GM12891 (cell line): ENCODE results near the gene CDCP1.
"Not testable (repeated sequence)": the region's sequence is repeated elsewhere in the genome, so short reads cannot be mapped to it uniquely, and the experiment has no call there.

ENCODE experiments used
- DNase-seq: peaks from one replicate; pipeline ENCODE4 v3.0.0; 2011; ENCODE audit warnings: low spot score; ENCODE audit not compliant: insufficient read length
- FAIRE-seq: peaks from 2 replicates; lab custom pipeline; 2011; peaks lifted over from hg19 to GRCh38; lab: Jason Lieb, UNC
- PAX5 ChIP-seq: IDR thresholded peaks from 2 replicates; pipeline ENCODE4 v1.6.1; 2011; ENCODE audit warnings: low read length, moderate library complexity, mild to moderate bottlenecking; ENCODE audit not compliant: insufficient read depth, severe bottlenecking
- POLR2A ChIP-seq: IDR thresholded peaks from 2 replicates; pipeline ENCODE4 v1.6.1; 2011; ENCODE audit warnings: low read depth, low read length, control low read depth
- POLR2AphosphoS5 ChIP-seq: IDR thresholded peaks from 2 replicates; pipeline ENCODE4 v1.6.1; 2011; ENCODE audit warnings: low read depth, low read length, control low read depth
- POU2F2 ChIP-seq: IDR thresholded peaks from 2 replicates; pipeline ENCODE4 v1.6.1; 2011; ENCODE audit warnings: low read depth, mild to moderate bottlenecking, control low read depth, low read length, moderate library complexity
- SPI1 ChIP-seq: IDR thresholded peaks from 2 replicates; pipeline ENCODE4 v1.6.1; 2011; ENCODE audit warnings: low read depth, low read length, control low read depth
- TAF1 ChIP-seq: IDR thresholded peaks from 2 replicates; pipeline ENCODE4 v1.6.1; 2011; ENCODE audit warnings: low read depth, low read length, control low read depth

Gene CDCP1

GRCh38 chr3:45062697-45063070, 83.5 kb downstream of the CDCP1 start:
- TF ChIP-seq POU2F2 (no peak), TAF1 (no peak), PAX5 (no peak), POLR2AphosphoS5 (no peak), SPI1 (no peak), POLR2A (no peak)
- no peak for FAIRE-seq
- DNase-seq: no peak

GRCh38 chr3:45060165-45060892, 85.8 kb downstream of the CDCP1 start:
- no peak for DNase-seq

DNA sequence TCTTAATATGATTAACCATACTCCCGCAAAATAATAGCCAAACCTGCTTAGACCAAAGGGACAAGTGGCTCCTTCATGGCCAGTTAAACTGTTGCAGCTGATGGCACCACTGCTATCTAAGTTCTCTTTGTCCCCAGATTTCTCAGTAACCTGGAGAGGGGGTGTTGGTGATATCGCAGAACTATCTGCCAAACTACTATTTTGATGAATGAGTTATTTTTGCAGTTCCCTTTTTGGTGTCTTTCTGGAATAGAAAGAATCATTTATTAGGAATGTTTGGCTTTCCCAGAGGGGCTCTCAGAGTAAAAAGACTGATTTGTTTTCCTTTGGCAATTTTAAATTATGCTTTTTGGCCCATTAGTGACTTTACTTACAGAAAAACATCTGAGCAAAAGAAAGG, 87.0 kb downstream of the CDCP1 start:
- TF ChIP-seq SPI1 (no peak), TAF1 (no peak), POU2F2 (no peak), POLR2AphosphoS5 (no peak), POLR2A (no peak), PAX5 (no peak)
- no peak for FAIRE-seq
- DNase-seq: no peak

More at GRCh38 chr3:45060165-45060892, 85.8 kb downstream of the CDCP1 start:
- FAIRE-seq: no peak
- no peak for TF ChIP-seq POLR2AphosphoS5
- TF ChIP-seq POU2F2: no peak
- no peak for TF ChIP-seq POLR2A
- no peak for TF ChIP-seq PAX5
- no peak for TF ChIP-seq TAF1

DNA sequence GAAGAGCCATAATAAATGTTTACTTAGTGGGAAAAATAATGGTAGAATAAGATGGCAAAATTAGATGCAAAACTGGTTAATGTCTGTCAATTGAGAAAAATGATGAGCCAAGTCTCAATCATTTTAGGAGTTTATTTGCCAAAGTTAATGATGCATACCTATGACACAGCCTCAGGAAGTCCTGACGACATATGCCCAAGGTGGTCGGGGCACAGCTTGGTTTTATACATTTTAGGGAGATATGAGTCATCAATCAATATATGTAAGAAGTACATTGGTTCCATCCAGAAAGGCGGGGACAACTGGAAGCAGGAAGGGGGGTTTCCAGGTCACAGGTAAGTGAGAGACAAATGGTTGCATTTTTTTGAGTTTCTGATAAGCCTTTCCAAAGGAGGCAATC, 88.6 kb downstream of the CDCP1 start:
- no peak for DNase-seq
- no peak for FAIRE-seq
- TF ChIP-seq POLR2AphosphoS5: no peak
- TF ChIP-seq PAX5: no peak
- TF ChIP-seq POU2F2: no peak
- TF ChIP-seq SPI1: no peak
- TF ChIP-seq TAF1: no peak
- TF ChIP-seq POLR2A: no peak

GRCh38 chr3:45056608-45057301, 89.4 kb downstream of the CDCP1 start:
- TF ChIP-seq TAF1 (no peak), SPI1 (no peak), POLR2A (no peak), POLR2AphosphoS5 (no peak), PAX5 (no peak), POU2F2 (no peak)
- no peak for FAIRE-seq

GRCh38 chr3:45055411-45056143, 90.6 kb downstream of the CDCP1 start:
- FAIRE-seq: no peak
- DNase-seq: no peak
- no peak for TF ChIP-seq POLR2A
- TF ChIP-seq POLR2AphosphoS5: no peak
- no peak for TF ChIP-seq PAX5
- no peak for TF ChIP-seq SPI1
- TF ChIP-seq POU2F2: no peak

More at GRCh38 chr3:45056608-45057301, 89.4 kb downstream of the CDCP1 start:
- no peak for DNase-seq

- TF ChIP-seq POLR2A (no peak), SPI1 (no peak)
- DNase-seq (no peak), FAIRE-seq (no peak)
These were observed 91.2 kb downstream of the CDCP1 start for GRCh38 chr3:45055032-45055410.

- no peak for TF ChIP-seq POLR2A
- no peak for TF ChIP-seq POU2F2
- FAIRE-seq (no peak), DNase-seq (no peak)
These were observed 91.9 kb downstream of the CDCP1 start for GRCh38 chr3:45054196-45054857.

- not testable (repeated sequence) for DNase-seq, FAIRE-seq
These were observed 92.4 kb downstream of the CDCP1 start for GRCh38 chr3:45053805-45054195.

DNA sequence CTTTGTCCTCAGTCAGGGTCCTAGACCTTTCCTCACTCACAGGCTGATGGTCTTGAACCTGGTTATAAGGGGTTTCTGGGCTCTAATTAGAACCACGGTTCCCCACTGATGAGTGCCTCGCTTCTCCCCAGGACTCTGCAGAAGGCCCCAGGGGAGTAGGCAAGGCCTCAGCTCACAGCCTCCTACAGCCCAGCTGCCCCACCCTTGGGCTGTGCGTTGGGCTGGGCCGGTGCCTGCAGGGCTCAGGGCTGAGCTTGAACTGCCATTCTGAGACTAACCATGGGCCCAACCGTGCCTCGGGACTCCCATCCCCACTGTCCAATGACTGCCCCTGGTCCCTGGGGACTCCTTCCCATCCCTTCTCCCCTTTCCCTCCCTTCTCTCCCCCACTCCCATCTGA, 94.5 kb downstream of the CDCP1 start:
- TF ChIP-seq POLR2AphosphoS5: no peak
- TF ChIP-seq POLR2A: no peak
- no peak for TF ChIP-seq PAX5
- TF ChIP-seq SPI1: no peak
- no peak for TF ChIP-seq POU2F2
- TF ChIP-seq TAF1: no peak
- FAIRE-seq (no peak), DNase-seq (no peak)
